WERI-Rb-1 (cell line): ENCODE data around the gene MLN.
"Not testable (repeated sequence)": the region's sequence is repeated elsewhere in the genome, so short reads cannot be mapped to it uniquely, and the experiment has no call there.

Source experiments
- DNase-seq: peaks from one replicate; pipeline ENCODE4 v3.0.0-alpha.2; 2020
- H3K27ac ChIP-seq: fragments of 250-450 bp; sonication (Bioruptor Pico); 2 replicates; pipeline ENCODE4 v1.5.1; 2020; ENCODE audit warnings: mild to moderate bottlenecking, moderate library complexity
- H3K27me3 ChIP-seq: fragments of 250-450 bp; sonication (Bioruptor Pico); 2 replicates; pipeline ENCODE4 v1.5.1; 2021; ENCODE audit warnings: mild to moderate bottlenecking, low read depth, moderate library complexity; ENCODE audit not compliant: insufficient read depth, severe bottlenecking
- H3K36me3 ChIP-seq: fragments of 250-450 bp; sonication (Bioruptor Pico); 2 replicates; pipeline ENCODE4 v1.5.1; 2020; ENCODE audit warnings: mild to moderate bottlenecking, moderate library complexity
- H3K4me3 ChIP-seq: 2 replicates; pipeline ENCODE4 v1.5.1; 2011; ENCODE audit warnings: low read depth, mild to moderate bottlenecking, control low read depth, low read length
- H3K9me3 ChIP-seq: fragments of 250-450 bp; sonication (Bioruptor Pico); 2 replicates; pipeline ENCODE4 v1.5.1; 2021; ENCODE audit warnings: mild to moderate bottlenecking, moderate library complexity; ENCODE audit not compliant: severe bottlenecking
- TF ChIP-seq, protein P1 (sequence below): IDR thresholded peaks from 2 replicates; pipeline ENCODE4 v1.5.1; 2011; ENCODE audit warnings: low read depth, mild to moderate bottlenecking, control low read depth, inconsistent platforms, low read length

MLN gene

GRCh38 chr6:33833599-33833998 is 29.8 kb upstream of the MLN start:
- Histone ChIP-seq H3K4me3 (no peak overlapping the region), H3K27me3 (no peaks in the 10 kb centered on the region), H3K36me3 (no peaks in the 10 kb centered on the region), H3K27ac (peak overlapping the region; percentile 49), H3K9me3 (peaks cover 16% of the 10 kb centered on the region)
- TF ChIP-seq, protein P1, sequence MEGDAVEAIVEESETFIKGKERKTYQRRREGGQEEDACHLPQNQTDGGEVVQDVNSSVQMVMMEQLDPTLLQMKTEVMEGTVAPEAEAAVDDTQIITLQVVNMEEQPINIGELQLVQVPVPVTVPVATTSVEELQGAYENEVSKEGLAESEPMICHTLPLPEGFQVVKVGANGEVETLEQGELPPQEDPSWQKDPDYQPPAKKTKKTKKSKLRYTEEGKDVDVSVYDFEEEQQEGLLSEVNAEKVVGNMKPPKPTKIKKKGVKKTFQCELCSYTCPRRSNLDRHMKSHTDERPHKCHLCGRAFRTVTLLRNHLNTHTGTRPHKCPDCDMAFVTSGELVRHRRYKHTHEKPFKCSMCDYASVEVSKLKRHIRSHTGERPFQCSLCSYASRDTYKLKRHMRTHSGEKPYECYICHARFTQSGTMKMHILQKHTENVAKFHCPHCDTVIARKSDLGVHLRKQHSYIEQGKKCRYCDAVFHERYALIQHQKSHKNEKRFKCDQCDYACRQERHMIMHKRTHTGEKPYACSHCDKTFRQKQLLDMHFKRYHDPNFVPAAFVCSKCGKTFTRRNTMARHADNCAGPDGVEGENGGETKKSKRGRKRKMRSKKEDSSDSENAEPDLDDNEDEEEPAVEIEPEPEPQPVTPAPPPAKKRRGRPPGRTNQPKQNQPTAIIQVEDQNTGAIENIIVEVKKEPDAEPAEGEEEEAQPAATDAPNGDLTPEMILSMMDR, result no peak
- DNase-seq, result no peak

- H3K27me3 ChIP-seq, result not testable (repeated sequence)
These were observed 29.0 kb upstream of the MLN start for GRCh38 chr6:33832831-33833230.

DNA sequence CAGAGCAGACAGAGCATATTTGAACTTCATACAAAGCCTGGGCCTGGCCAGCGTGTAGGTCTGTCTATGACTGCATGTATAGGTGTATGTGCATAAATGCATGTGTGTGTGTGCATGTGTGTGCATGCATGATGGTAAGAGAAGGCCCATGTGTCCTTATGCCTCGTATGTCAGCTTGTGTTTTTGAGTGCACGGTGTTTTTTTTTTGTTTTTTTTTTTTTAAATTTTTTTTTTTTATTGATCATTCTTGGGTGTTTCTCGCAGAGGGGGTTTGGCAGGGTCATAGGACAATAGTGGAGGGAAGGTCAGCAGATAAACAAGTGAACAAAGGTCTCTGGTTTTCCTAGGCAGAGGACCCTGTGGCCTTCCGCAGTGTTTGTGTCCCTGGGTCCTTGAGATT is 27.9 kb upstream of the MLN start:
- not testable (repeated sequence) for H3K4me3 ChIP-seq, H3K36me3 ChIP-seq, H3K27me3 ChIP-seq, DNase-seq
- Histone ChIP-seq H3K27ac (peak overlapping the region; percentile 68), H3K9me3 (peaks cover 12% of the 10 kb centered on the region)

More at GRCh38 chr6:33832831-33833230, 29.0 kb upstream of the MLN start:
- H3K4me3 ChIP-seq, H3K36me3 ChIP-seq, DNase-seq, H3K27ac ChIP-seq: not testable (repeated sequence)
- H3K9me3 ChIP-seq, result peaks cover 16% of the 10 kb centered on the region

- H3K9me3 ChIP-seq, result peaks cover 9% of the 10 kb centered on the region
- TF ChIP-seq, protein P1, result no peak
- H3K27ac ChIP-seq, result peak overlapping the region; percentile 68
- no peaks in the 10 kb centered on the region for H3K27me3 ChIP-seq
- H3K36me3 ChIP-seq, result no peaks in the 10 kb centered on the region
- H3K4me3 ChIP-seq, result no peak overlapping the region
- no peak for DNase-seq
These were observed 26.9 kb upstream of the MLN start for GRCh38 chr6:33830635-33831240.

DNA sequence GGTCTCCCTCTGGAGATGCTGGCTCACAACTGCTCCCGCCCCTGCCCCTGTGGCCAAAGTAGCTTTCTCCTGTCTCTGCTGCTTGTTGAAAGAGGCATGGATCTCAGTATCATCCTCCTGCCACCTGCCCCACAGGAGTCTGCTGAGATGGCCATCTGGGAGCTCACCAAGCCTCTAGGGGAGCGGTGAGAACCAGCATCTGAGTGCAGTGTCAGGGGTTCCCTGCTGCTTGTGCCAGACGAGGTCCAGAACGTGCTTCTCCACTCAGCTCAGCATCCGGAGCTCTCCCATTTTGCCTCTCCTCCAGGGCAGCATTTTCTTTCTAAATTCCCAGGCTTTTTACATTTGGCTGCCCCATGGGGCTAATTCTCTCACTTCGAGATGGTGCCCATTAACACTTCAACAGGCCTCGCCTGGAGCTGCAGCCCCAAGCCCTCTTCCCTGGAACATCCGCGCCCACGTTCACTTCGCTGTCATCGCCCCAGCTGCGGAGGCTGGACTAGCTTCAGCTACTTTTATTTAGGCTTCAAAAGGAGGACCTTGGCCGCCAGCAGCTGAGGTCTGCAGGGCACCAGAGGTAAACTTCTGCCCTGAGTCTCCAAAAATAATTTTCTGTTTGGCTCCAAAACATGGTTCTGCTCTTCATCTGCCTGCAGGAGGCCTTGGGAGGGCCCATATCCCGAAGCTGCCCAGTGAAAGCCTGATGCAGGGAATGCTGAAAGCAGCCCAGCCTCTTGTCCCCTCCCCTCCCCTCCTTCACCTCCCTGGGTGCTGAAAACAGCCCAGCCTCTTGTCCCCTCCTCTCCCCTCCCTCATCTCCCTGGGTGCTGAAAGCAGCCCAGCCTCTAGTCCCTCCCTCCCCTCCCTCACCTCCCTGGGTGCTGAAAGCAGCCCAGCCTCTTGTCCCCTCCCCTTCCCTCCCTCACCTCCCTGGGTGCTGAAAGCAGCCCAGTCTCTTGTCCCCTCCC is 25.2 kb upstream of the MLN start:
- Histone ChIP-seq H3K4me3 (no peak overlapping the region), H3K27ac (peak overlapping the region; percentile 73), H3K27me3 (no peaks in the 10 kb centered on the region), H3K9me3 (peaks cover 9% of the 10 kb centered on the region), H3K36me3 (no peaks in the 10 kb centered on the region)
- peak; percentile 92 for DNase-seq
- TF ChIP-seq, protein P1, result peak; percentile 28; the same call in 1 of the 2 replicates

DNA sequence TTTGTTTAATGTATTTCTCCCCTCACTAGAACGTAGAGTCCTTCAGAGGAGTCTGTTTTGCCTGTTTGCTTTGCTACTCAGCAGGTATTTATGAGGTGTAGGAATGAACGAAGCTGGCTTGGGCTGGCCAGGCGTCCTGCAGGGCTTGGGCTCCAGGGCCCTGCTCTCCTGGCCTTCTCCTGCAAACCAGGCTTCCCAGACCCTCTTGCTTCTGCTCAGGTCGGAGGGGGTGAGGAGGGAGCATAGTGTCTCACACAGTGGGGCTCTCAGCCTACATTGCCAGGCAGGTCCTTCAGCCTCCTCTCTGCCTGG is 24.6 kb upstream of the MLN start:
- TF ChIP-seq, protein P1, result no peak
- Histone ChIP-seq H3K4me3 (no peak overlapping the region), H3K27ac (peak overlapping the region; percentile 73), H3K27me3 (no peaks in the 10 kb centered on the region), H3K36me3 (no peaks in the 10 kb centered on the region), H3K9me3 (peaks cover 5% of the 10 kb centered on the region)
- no peak for DNase-seq
